ENCODE measurements around the gene SND1.

DNA sequence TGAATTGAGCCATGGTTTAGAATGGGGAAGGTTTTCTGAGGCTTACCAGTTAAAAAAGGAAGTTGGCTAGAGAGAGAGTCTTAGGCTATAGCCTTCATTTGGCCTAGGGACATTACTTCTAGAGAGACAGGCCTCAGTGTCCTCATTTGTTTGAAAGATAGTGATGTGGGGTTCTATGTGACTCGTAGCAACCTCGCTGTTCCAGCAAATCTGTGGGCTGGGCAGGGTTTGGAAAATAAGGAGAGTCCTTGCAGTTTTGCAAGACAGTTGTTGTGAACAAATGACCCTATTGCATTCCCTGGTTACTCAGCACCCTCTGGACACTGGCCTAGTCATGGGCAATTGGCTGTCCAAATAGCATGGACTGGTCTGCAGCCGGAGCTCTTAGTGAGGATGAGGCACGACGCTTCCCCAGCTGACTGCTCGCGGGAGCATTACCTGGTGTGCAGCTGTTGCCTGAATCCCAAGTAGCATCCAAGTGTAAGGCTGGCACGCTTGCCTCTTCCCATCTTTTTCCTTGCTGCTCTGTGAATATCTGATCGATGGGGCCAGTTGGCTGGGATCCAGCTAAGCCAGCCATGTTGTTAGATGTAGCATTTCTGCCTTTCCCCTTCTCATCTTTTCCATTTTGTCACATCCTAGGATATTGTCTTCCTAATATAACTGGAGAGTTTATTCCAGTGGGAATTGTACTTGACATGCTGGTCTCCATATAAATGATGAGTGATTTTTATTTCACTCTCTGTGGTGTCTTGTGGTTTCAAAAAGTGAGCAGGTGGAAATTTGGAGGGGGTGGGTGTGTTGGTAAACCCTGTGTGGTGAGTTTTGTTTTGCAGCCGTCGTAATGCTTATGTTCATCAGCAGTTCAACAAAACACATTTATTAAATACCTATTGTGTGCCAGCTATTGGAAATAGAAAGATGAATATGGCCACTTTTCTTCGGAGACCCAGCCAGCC lies 99.8 kb downstream of the SND1 start:
- TF ChIP-seq, protein P1, sequence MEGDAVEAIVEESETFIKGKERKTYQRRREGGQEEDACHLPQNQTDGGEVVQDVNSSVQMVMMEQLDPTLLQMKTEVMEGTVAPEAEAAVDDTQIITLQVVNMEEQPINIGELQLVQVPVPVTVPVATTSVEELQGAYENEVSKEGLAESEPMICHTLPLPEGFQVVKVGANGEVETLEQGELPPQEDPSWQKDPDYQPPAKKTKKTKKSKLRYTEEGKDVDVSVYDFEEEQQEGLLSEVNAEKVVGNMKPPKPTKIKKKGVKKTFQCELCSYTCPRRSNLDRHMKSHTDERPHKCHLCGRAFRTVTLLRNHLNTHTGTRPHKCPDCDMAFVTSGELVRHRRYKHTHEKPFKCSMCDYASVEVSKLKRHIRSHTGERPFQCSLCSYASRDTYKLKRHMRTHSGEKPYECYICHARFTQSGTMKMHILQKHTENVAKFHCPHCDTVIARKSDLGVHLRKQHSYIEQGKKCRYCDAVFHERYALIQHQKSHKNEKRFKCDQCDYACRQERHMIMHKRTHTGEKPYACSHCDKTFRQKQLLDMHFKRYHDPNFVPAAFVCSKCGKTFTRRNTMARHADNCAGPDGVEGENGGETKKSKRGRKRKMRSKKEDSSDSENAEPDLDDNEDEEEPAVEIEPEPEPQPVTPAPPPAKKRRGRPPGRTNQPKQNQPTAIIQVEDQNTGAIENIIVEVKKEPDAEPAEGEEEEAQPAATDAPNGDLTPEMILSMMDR (IDR thresholded peaks at IDR 0.05; ENCODE audit: insufficient read depth, low read length, poor library complexity, severe bottlenecking): no peak
- TF ChIP-seq EZH2phosphoT487 (conservative IDR thresholded peaks at IDR 0.05; ENCODE audit: low read length): no peak

Data from SU-DHL-6 (cell line).